Measurements from ENCODE around the gene GPR62.
"Not testable (repeated sequence)": the region's sequence is repeated elsewhere in the genome, so short reads cannot be mapped to it uniquely, and the experiment has no call there.

The GPR62 gene

GRCh38 chr3:51955175-51955892 lies at the start of gene GPR62:
Gene GPR62 (plus strand): TSS chr3:51955381. CDS start chr3:51955653, 272 bp downstream.
- no peak for DNase-seq

GRCh38 chr3:51908026-51908425 lies 47.2 kb upstream of the GPR62 start:
- no peak for DNase-seq

GRCh38 chr3:51916418-51916817 lies 38.8 kb upstream of the GPR62 start:
- DNase-seq: no peak

- DNase-seq: no peak
These were observed 34.1 kb upstream of the GPR62 start for GRCh38 chr3:51921081-51921578.

GRCh38 chr3:51927061-51927977 lies 27.9 kb upstream of the GPR62 start:
- DNase-seq: no peak

GRCh38 chr3:51928438-51928837 lies 26.7 kb upstream of the GPR62 start:
- DNase-seq: no peak

GRCh38 chr3:51928981-51929380 lies 26.2 kb upstream of the GPR62 start:
- DNase-seq: not testable (repeated sequence)

GRCh38 chr3:51929420-51930003 lies 25.7 kb upstream of the GPR62 start:
- no peak for DNase-seq

GRCh38 chr3:51930439-51930838 lies 24.7 kb upstream of the GPR62 start:
- DNase-seq: no peak

- DNase-seq: no peak
These were observed 23.4 kb upstream of the GPR62 start for GRCh38 chr3:51931756-51932155.

GRCh38 chr3:51932471-51933370 lies 22.5 kb upstream of the GPR62 start:
- no peak for DNase-seq

- no peak for DNase-seq
These were observed 21.6 kb upstream of the GPR62 start for GRCh38 chr3:51933471-51934138.

- DNase-seq: no peak
These were observed 20.9 kb upstream of the GPR62 start for GRCh38 chr3:51934139-51934850.

- no peak for DNase-seq
These were observed 19.9 kb upstream of the GPR62 start for GRCh38 chr3:51934991-51935885.

GRCh38 chr3:51935886-51936755 lies 19.1 kb upstream of the GPR62 start:
- DNase-seq: no peak

- DNase-seq: peak; percentile 50
These were observed 18.2 kb upstream of the GPR62 start for GRCh38 chr3:51937014-51937413.

GRCh38 chr3:51937611-51938450 lies 17.4 kb upstream of the GPR62 start:
- DNase-seq: no peak
